HepG2 (cell line): ENCODE results near the gene TTYH1. TPM values are rescaled to one million over a fixed set of nuclear protein-coding genes. Genes with fewer than 3 reads are reported as not detected.
A peak's percentile ranks its signal among the peaks of the same experiment; 100 is the strongest.

Source experiments
- ATAC-seq: fragments of 200-7000 bp; cut with Tn5 transposase; 3 replicates; pipeline ENCODE4 v1.9.1; 2020; ENCODE audit warnings: mild to moderate bottlenecking, moderate library complexity
- BruUV-seq: library from RNA; stranded (reverse); fragments of 400-500 nt; replicated peaks from 2 replicates; lab custom pipeline; 2021; lab: Mats Ljungman, UMichigan
- CTCF ChIA-PET: fragments of 300-600 bp; formaldehyde crosslinking; extraction: SDS; loops from one replicate; lab custom pipeline; 2021; ENCODE audit warnings: low total read pairs, inconsistent platforms, low intra/inter-chr PET ratio; lab: Yijun Ruan, JAX
- POLR2A ChIA-PET: fragments of 350-600 bp; sonication (Branson Sonifier 250); formaldehyde crosslinking; loops from one replicate; lab custom pipeline; 2020; ENCODE audit warnings: antibody characterized with exemption, inconsistent platforms; lab: Yijun Ruan, JAX
- DNase-seq: peaks from one replicate; pipeline ENCODE4 v3.0.0-alpha.2; 2015; ENCODE audit warnings: low spot score
- FAIRE-seq: peaks from 3 replicates; lab custom pipeline; 2011; peaks lifted over from hg19 to GRCh38; lab: Jason Lieb, UNC
- H2AFZ ChIP-seq: one replicate; pipeline ENCODE4 v1.6.1; 2011; ENCODE audit warnings: low read length, inconsistent platforms
- H3K27ac ChIP-seq: fragments of 300-600 bp; 3 replicates; pipeline ENCODE4 v1.8.0; 2011; ENCODE audit warnings: mixed run types, mild to moderate bottlenecking, mixed read lengths, low read length, inconsistent platforms; ENCODE audit not compliant: insufficient read depth; ENCODE audit errors: extremely low read length
- H3K27me3 ChIP-seq, 2 experiments: fragments of 200-600 bp in 1 of 2; 2 replicates in 1 of 2; 3 replicates in 1 of 2; pipeline versions ENCODE4 v1.6.0 to v1.8.0; 2011; ENCODE audit warnings: low read length in 2 of 2, mild to moderate bottlenecking in 2 of 2, moderate library complexity in 2 of 2, inconsistent platforms in 1 of 2; ENCODE audit not compliant: insufficient read depth in 2 of 2, control insufficient read depth in 1 of 2
- H3K36me3 ChIP-seq, 2 experiments: fragments of 200-600 bp in 1 of 2; replicated peaks in 1 of 2; 2 replicates in 1 of 2; 3 replicates in 1 of 2; pipeline versions ENCODE4 v1.5.1 to v1.8.0; 2011; ENCODE audit warnings: low read length in 2 of 2, inconsistent platforms in 1 of 2; ENCODE audit not compliant: insufficient read depth in 2 of 2, control insufficient read depth in 1 of 2
- H3K4me1 ChIP-seq: 2 replicates; pipeline ENCODE4 v1.5.1; 2012; ENCODE audit warnings: low read length, inconsistent platforms; ENCODE audit not compliant: insufficient read depth
- H3K4me2 ChIP-seq: 2 replicates; pipeline ENCODE4 v1.6.0; 2011; ENCODE audit warnings: low read depth, low read length, inconsistent platforms
- H3K4me3 ChIP-seq, 3 experiments: fragments of 200-600 bp in 1 of 3; sonication (generic), shearing (Covaris generic) in 1 of 3; replicated peaks in 1 of 3; 2 replicates each; pipeline ENCODE4 v1.5.1; 2011 to 2016; ENCODE audit warnings: low read length in 3 of 3, inconsistent platforms in 2 of 3, low read depth in 2 of 3, mild to moderate bottlenecking in 2 of 3, control low read depth in 1 of 3, mixed read lengths in 1 of 3; ENCODE audit not compliant: insufficient read depth in 1 of 3
- H3K79me2 ChIP-seq: one replicate; pipeline ENCODE4 v1.6.1; 2011; ENCODE audit warnings: low read length, inconsistent platforms; ENCODE audit not compliant: insufficient read depth
- H3K9ac ChIP-seq: 2 replicates; pipeline ENCODE4 v1.6.0; 2011; ENCODE audit warnings: mild to moderate bottlenecking, low read depth, low read length, inconsistent platforms; ENCODE audit not compliant: insufficient read depth
- H3K9me3 ChIP-seq: 2 replicates; pipeline ENCODE4 v1.5.1; 2012; ENCODE audit warnings: mild to moderate bottlenecking, low read length
- H4K20me1 ChIP-seq: 2 replicates; pipeline ENCODE4 v1.6.0; 2011; ENCODE audit warnings: inconsistent platforms, mild to moderate bottlenecking, low read length, moderate library complexity; ENCODE audit not compliant: insufficient read depth
- AGO2 ChIP-seq: fragments of 200-400 bp; formaldehyde crosslinking; optimal IDR thresholded peaks from 2 replicates; pipeline ENCODE3; 2017; ENCODE audit warnings: mild to moderate bottlenecking, low read depth, low read length, moderate library complexity
- CEBPZ ChIP-seq: IDR thresholded peaks from 2 replicates; pipeline ENCODE4 v1.6.1; 2012; ENCODE audit warnings: low read length, improper control_type of control experiment
- MXD1 ChIP-seq: sonication (generic); formaldehyde crosslinking; IDR thresholded peaks from 2 replicates; pipeline ENCODE4 v1.4.0; 2020; ENCODE audit warnings: mild to moderate bottlenecking, missing genetic modification reagents
- RBFOX2 ChIP-seq: fragments of 200-400 bp; formaldehyde crosslinking; IDR thresholded peaks from 2 replicates; pipeline ENCODE4 v1.6.1; 2017; ENCODE audit warnings: low read depth, mild to moderate bottlenecking, low read length
- RFX1 ChIP-seq: fragments of 450-650 bp; IDR thresholded peaks from 2 replicates; pipeline ENCODE4 v1.6.1; 2017
- SMARCC2 ChIP-seq: fragments of 450-650 bp; IDR thresholded peaks from 2 replicates; pipeline ENCODE4 v1.6.1; 2017; ENCODE audit warnings: antibody characterized with exemption, mild to moderate bottlenecking
- SOX6 ChIP-seq, 2 experiments: fragments of 450-650 bp in 1 of 2; sonication (generic) in 1 of 2; formaldehyde crosslinking in 1 of 2; IDR thresholded peaks; 2 replicates each; pipeline versions ENCODE4 v1.4.0 to v1.6.1; 2017 to 2020; ENCODE audit warnings: antibody characterized with exemption in 1 of 2, mild to moderate bottlenecking in 1 of 2, missing genetic modification reagents in 1 of 2
- SP5 ChIP-seq: IDR thresholded peaks from 2 replicates; pipeline ENCODE4 v1.6.1; 2016; ENCODE audit warnings: low read depth, borderline replicate concordance
- TCF7L2 ChIP-seq: IDR thresholded peaks from 2 replicates; pipeline ENCODE4 v1.6.1; 2011; ENCODE audit warnings: mild to moderate bottlenecking, low read depth, low read length, moderate library complexity
- ZBTB20 ChIP-seq: sonication (generic); formaldehyde crosslinking; IDR thresholded peaks from 2 replicates; pipeline ENCODE4 v1.8.1; 2023; ENCODE audit warnings: missing genetic modification reagents, low read depth, mild to moderate bottlenecking, borderline replicate concordance
- ZNF280D ChIP-seq: sonication (generic); formaldehyde crosslinking; IDR thresholded peaks from 2 replicates; pipeline ENCODE4 v1.5.1; 2020; ENCODE audit warnings: mild to moderate bottlenecking, missing genetic modification reagents
- ZNF496 ChIP-seq: sonication (generic); formaldehyde crosslinking; IDR thresholded peaks from 2 replicates; pipeline ENCODE4 v1.8.1; 2023; ENCODE audit warnings: mild to moderate bottlenecking, moderate library complexity, missing genetic modification reagents; ENCODE audit not compliant: insufficient replicate concordance
- WGBS: methylation state at CpG from one replicate; pipeline ENCODE4 v1.1.6; 2017; ENCODE audit warnings: low lambda C conversion rate; 5-methylcytosine and 5-hydroxymethylcytosine counted together
- in situ Hi-C: cut with HindIII; loops from 2 replicates; pipeline ENCODE4 v1.10.0; 2017; ENCODE audit warnings: low pct_unique_long_range_greater_than_20kb; ENCODE audit not compliant: extremely low pct_ligation_motif_present
- intact Hi-C: fragments of 100-400 bp; cut with micrococcal nuclease; formaldehyde crosslinking; loops from one replicate; pipeline ENCODE4 v1.10.0; 2022; ENCODE audit not compliant: unreplicated experiment
- polyA plus RNA-seq, 8 experiments: library from polyadenylated mRNA; depleted of rRNA in 3 of 8; stranded (reverse) in 7 of 8; unstranded in 1 of 8; fragments of >200 nt; fragmentation: Illumina TruSeq in 4 of 8; extraction: Trizol in 4 of 8; gene quantifications; 2 replicates each; pipeline versions ENCODE4 v1.2.1 to v1.2.3, GENCODE V29; 2011 to 2016; ENCODE audit warnings: low read depth in 4 of 8, missing spikeins in 1 of 8, mixed read lengths in 1 of 8; ENCODE audit not compliant: insufficient read depth in 1 of 8
- total RNA-seq, 5 experiments: library from RNA; depleted of rRNA; stranded (reverse); fragments of >200 nt; fragmentation: Illumina TruSeq; extraction: Trizol; gene quantifications; 2 replicates each; pipeline ENCODE4 v1.2.3, GENCODE V29; 2016; ENCODE audit warnings: low read depth in 1 of 5

TTYH1 gene
- total and polyA plus RNA-seq, 2 of the 13 experiments (the other 11 are each of a cell fraction or from before 2014, with no cell fraction given) = 6.9 to 19.9 TPM

- no peak overlapping the region for H3K4me2 ChIP-seq
- intact Hi-C loops = no loop called here
- no TSS peak for BruUV-seq
- ChIA-PET CTCF (no interaction called here), POLR2A (interaction anchor here (2.9 kb wide), 1 partner anchor 9 kb away, joined by 26 read pairs; the partner anchor contains the start of gene LENG9)
- peaks cover 36% of the 10 kb centered on the region for H3K79me2 ChIP-seq
- ATAC-seq (no peak), FAIRE-seq (no peak), DNase-seq (no peak)
- H3K4me3 ChIP-seq = no peak overlapping the region
- H3K27me3 ChIP-seq = no peaks in the 10 kb centered on the region; a peak in 2 of 5 replicates
- in situ Hi-C loops = no loop called here
- peaks cover 18% of the 10 kb centered on the region for H3K4me1 ChIP-seq
- H3K9me3 ChIP-seq = no peaks in the 10 kb centered on the region
- WGBS = 95% methylated on average over 23 of the region's 31 CpGs
- no peak overlapping the region for H2AFZ ChIP-seq
- TF ChIP-seq ZBTB20 (CRISPR knock-in tag) = no peak
- TF ChIP-seq CEBPZ = no peak
- TF ChIP-seq TCF7L2 = no peak
- TF ChIP-seq SOX6 (IDR thresholded peaks at IDR 0.05) = no peak
- TF ChIP-seq SOX6 (CRISPR knock-in tag; IDR thresholded peaks at IDR 0.05) = no peak
- TF ChIP-seq RBFOX2 = peak; percentile 77
- TF ChIP-seq AGO2 = peak; percentile 82
- no peak for TF ChIP-seq ZNF496
- no peak for TF ChIP-seq RFX1
- TF ChIP-seq SMARCC2 = no peak
- no peak for TF ChIP-seq MXD1 (CRISPR knock-in tag)
- TF ChIP-seq SP5 (CRISPR knock-in tag) = no peak
- no peak for TF ChIP-seq ZNF280D
- H3K9ac ChIP-seq = no peak overlapping the region
- H3K27ac ChIP-seq = no peak overlapping the region
- peaks cover 48 to 81% of the 10 kb centered on the region in 2 experiments for H3K36me3 ChIP-seq
- H4K20me1 ChIP-seq = peaks cover 39% of the 10 kb centered on the region; the same call in 1 of the 2 replicates
Observed at GRCh38 chr19:54453921-54454780, 38.9 kb downstream of the TTYH1 start.
